ENCODE results near the gene TP53TG3E. TPM values are rescaled to one million over a fixed set of nuclear protein-coding genes. Genes with fewer than 3 reads are reported as not detected.
"Not testable (repeated sequence)": the region's sequence is repeated elsewhere in the genome, so short reads cannot be mapped to it uniquely, and the experiment has no call there.

Gene TP53TG3E
- not detected for polyA plus RNA-seq (2013, experiment 1 of 2; ENCODE audit: insufficient read length)
- not detected for polyA plus RNA-seq (2013, experiment 2 of 2; ENCODE audit: insufficient read length)

DNA sequence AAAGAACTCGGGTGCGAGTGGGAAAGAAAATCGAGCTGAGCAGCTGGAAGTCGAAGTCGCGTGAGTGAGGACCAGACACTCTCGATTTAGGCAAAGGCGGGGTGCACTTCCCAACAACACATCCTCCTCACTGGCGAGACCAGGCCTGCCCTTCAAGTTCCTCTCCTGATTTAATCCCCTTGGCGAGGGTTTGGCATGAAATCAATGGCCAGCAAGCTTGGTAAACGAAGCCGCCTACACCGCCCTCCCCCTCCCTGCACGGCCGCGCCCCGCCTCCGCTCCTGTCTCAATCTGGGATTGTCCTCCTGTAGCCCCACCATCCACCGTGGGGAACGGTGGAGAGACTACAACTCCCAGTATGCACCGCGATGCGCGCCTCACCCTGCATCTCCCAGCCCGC lies at the start of gene TP53TG3E:
TSS of gene TP53TG3E (plus strand) at position 301 of the 400 bp plus-strand sequence. CDS start at position 369, 68 bp downstream.
- DNase-seq = not testable (repeated sequence)

DNA sequence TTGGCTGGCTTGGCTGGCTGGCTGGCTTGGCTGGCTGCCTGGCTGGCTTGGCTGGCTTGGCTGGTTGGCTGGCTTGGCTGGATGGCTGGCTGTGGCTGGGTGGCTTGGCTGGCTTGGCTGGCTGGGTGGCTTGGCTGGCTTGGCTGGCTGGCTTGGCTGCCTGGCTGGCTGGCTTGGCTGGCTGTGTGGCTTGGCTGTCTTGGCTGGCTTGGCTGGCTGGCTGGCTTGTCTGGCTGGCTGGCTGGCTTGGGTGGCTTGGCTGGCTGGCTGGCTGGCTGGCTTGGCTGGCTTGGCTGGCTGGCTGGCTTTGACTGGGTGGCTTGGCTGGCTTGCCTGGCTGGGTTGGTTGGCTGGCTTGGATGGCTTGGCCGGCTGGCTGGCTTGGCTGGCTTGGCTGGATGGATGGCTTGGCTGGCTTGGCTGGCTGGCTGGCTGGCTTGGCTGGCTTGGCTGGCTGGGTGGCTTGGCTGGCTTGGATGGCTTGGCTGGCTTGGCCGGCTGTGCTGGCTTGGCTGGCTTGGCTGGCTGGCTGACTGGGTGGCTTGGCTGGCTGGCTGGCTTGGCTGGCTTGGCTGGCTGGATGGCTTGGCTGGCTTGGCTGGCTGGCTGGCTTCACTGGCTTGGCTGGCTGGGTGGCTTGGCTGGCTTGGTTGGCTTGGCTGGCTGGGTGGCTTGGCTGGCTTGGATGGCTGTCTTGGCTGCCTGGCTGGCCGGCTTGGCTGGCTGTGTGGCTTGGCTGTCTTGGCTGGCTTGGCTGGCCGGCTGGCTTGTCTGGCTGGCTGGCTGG lies 32.3 kb downstream of the TP53TG3E start:
- DNase-seq = not testable (repeated sequence)

- DNase-seq = not testable (repeated sequence)
Observed at GRCh38 chr16:33337627-33338542, 33.8 kb downstream of the TP53TG3E start.

- DNase-seq = not testable (repeated sequence)
Observed at GRCh38 chr16:33338543-33338951, 34.4 kb downstream of the TP53TG3E start.

DNA sequence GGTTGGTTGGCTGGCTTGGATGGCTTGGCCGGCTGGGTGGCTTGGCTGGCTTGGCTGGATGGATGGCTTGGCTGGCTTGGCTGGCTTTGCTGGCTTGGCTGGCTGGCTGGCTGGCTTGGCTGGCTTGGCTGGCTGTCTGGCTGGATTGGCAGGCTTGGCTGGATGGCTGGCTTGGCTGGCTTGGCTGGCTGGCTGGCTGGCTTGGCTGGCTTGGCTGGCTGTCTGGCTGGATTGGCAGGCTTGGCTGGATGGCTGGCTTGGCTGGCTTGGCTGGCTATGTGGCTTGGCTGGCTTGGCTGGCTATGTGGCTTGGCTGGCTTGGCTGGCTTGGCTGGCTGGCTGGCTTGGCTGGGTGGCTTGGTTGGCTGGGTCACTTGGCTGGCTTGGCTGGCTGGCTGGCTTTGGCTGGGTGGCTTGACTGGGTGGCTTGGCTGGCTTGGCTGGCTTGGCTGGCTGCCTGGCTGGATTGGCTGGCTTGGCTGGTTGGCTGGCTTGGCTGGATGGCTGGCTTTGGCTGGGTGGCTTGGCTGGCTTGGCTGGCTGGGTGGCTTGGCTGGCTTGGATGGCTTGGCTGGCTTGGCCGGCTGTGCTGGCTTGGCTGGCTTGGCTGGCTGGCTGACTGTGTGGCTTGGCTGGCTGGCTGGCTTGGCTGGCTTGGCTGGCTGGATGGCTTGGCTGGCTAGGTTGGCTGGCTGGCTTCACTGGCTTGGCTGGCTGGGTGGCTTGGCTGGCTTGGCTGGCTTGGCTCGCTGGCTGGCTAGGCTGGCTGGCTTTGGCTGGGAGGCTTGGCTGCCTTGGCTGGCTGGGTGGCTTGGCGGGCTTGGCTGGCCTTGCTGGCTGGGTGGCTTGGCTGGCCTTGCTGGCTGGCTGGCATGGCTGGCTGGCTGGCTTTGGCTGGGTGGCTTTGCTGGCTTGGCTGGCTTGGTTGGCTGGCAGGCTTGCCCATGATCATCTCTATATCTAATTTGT lies 35.3 kb downstream of the TP53TG3E start:
- DNase-seq = not testable (repeated sequence)
